Uterus (tissue), 4 donors: ENCODE results near the gene NKX3-2. TPM values are rescaled to one million over a fixed set of nuclear protein-coding genes. Genes with fewer than 3 reads are reported as not detected.
"Not testable (repeated sequence)": the region's sequence is repeated elsewhere in the genome, so short reads cannot be mapped to it uniquely, and the experiment has no call there.

ENCODE experiments used
- DNase-seq, 2 donors: peaks; one replicate each; pipeline ENCODE4 v3.0.0-alpha.2; 2019 to 2020
- H3K27ac ChIP-seq, 2 donors: fragments of 200-600 bp; sonication (generic); 1 replicate in 1 of 2; 2 replicates in 1 of 2; pipeline ENCODE4 v1.5.1; 2016 to 2018
- H3K27me3 ChIP-seq, 2 donors: fragments of 200-600 bp; sonication (generic); one replicate each; pipeline ENCODE4 v1.5.1; 2018 to 2019; ENCODE audit warnings: control low read depth in 1 of 2
- H3K36me3 ChIP-seq, 2 donors: fragments of 200-600 bp; sonication (generic); one replicate each; pipeline ENCODE4 v1.5.1; 2019; ENCODE audit warnings: control low read depth in 1 of 2
- H3K4me1 ChIP-seq, 2 donors: fragments of 200-600 bp; sonication (generic); one replicate each; pipeline ENCODE4 v1.5.1; 2018 to 2019; ENCODE audit warnings: control low read depth in 1 of 2
- H3K4me3 ChIP-seq, 2 donors: fragments of 200-600 bp; sonication (generic); 1 replicate in 1 of 2; 2 replicates in 1 of 2; pipeline ENCODE4 v1.5.1; 2018 to 2019; ENCODE audit warnings: mild to moderate bottlenecking in 1 of 2
- H3K9me3 ChIP-seq, 2 donors: fragments of 200-600 bp; sonication (generic); one replicate each; pipeline ENCODE4 v1.5.1; 2019; ENCODE audit warnings: control low read depth in 1 of 2
- CTCF ChIP-seq, 4 experiments: fragments of 200-600 bp in 2 of 4; fragments of 450-650 bp in 2 of 4; sonication (generic) in 2 of 4; IDR thresholded peaks; one replicate each; pipeline ENCODE4 v1.5.1; 2016 to 2019; ENCODE audit warnings: antibody characterized with exemption in 4 of 4, mild to moderate bottlenecking in 2 of 4, moderate library complexity in 1 of 4
- POLR2A ChIP-seq, 2 donors: fragments of 450-650 bp; IDR thresholded peaks; one replicate each; pipeline ENCODE4 v1.6.1; 2016; ENCODE audit warnings: antibody characterized with exemption in 2 of 2, mild to moderate bottlenecking in 1 of 2, moderate library complexity in 1 of 2
- intact Hi-C: fragments of 100-400 bp; cut with DNase I; formaldehyde crosslinking; loops from one replicate; pipeline ENCODE4 v1.15.1; 2023; ENCODE audit warnings: low total_unique reads
- total RNA-seq, 4 donors: library from RNA; depleted of rRNA in 3 of 4; stranded (reverse); fragments of >200 nt in 3 of 4; gene quantifications; one replicate each; pipeline versions ENCODE4 v1.1.0 to v1.2.4, GENCODE V29; 2014 to 2023
- donor health status: DM: yes; HTN: yes; CAD: no.

Gene NKX3-2
- total RNA-seq, 4 donors from 2014 or later = 0.62 to 1.2 TPM; not detected in 2

GRCh38 chr4:13561673-13562072, 17.4 kb upstream of the NKX3-2 start:
- no peak for TF ChIP-seq POLR2A (IDR thresholded peaks at IDR 0.05)
- TF ChIP-seq CTCF (IDR thresholded peaks at IDR 0.05) = no peak
- no peak for DNase-seq
- intact Hi-C loops = no loop called here

GRCh38 chr4:13560111-13560510, 15.8 kb upstream of the NKX3-2 start:
- H3K27me3 ChIP-seq, DNase-seq, intact Hi-C loops, H3K36me3 ChIP-seq, H3K9me3 ChIP-seq, H3K4me1 ChIP-seq, H3K27ac ChIP-seq, H3K4me3 ChIP-seq: not testable (repeated sequence)

More at GRCh38 chr4:13561673-13562072, 17.4 kb upstream of the NKX3-2 start:
- Histone ChIP-seq H3K4me3 (no peak overlapping the region), H3K9me3 (no peaks in the 10 kb centered on the region), H3K36me3 (no peaks in the 10 kb centered on the region), H3K27me3 (no peaks in the 10 kb centered on the region), H3K27ac (no peak overlapping the region), H3K4me1 (no peaks in the 10 kb centered on the region)

GRCh38 chr4:13559413-13559812, 15.1 kb upstream of the NKX3-2 start:
- no peaks in the 10 kb centered on the region for H3K27me3 ChIP-seq
- no peaks in the 10 kb centered on the region for H3K36me3 ChIP-seq
- TF ChIP-seq POLR2A (IDR thresholded peaks at IDR 0.05) (no peak), CTCF (IDR thresholded peaks at IDR 0.05) (no peak)
- no peak overlapping the region for H3K4me3 ChIP-seq
- intact Hi-C loops = no loop called here
- H3K9me3 ChIP-seq = no peaks in the 10 kb centered on the region
- no peaks in the 10 kb centered on the region for H3K4me1 ChIP-seq
- no peak overlapping the region for H3K27ac ChIP-seq
- no peak for DNase-seq

GRCh38 chr4:13558881-13559280, 14.6 kb upstream of the NKX3-2 start:
- no peak for TF ChIP-seq POLR2A (IDR thresholded peaks at IDR 0.05)
- TF ChIP-seq CTCF (IDR thresholded peaks at IDR 0.05) = no peak
- intact Hi-C loops = no loop called here
- no peak overlapping the region for H3K4me3 ChIP-seq
- no peaks in the 10 kb centered on the region for H3K9me3 ChIP-seq
- no peaks in the 10 kb centered on the region for H3K36me3 ChIP-seq
- no peak for DNase-seq
- H3K27ac ChIP-seq = no peak overlapping the region
- no peaks in the 10 kb centered on the region for H3K27me3 ChIP-seq
- no peaks in the 10 kb centered on the region for H3K4me1 ChIP-seq

GRCh38 chr4:13555325-13555724, 11.0 kb upstream of the NKX3-2 start:
- H3K4me3 ChIP-seq = no peak overlapping the region
- no peaks in the 10 kb centered on the region for H3K9me3 ChIP-seq
- H3K36me3 ChIP-seq = no peaks in the 10 kb centered on the region
- intact Hi-C loops = no loop called here
- peaks cover 0 to 4% of the 10 kb centered on the region in 2 donors for H3K27me3 ChIP-seq
- TF ChIP-seq POLR2A (IDR thresholded peaks at IDR 0.05) = no peak
- no peak for TF ChIP-seq CTCF (IDR thresholded peaks at IDR 0.05)
- H3K4me1 ChIP-seq = no peaks in the 10 kb centered on the region
- no peak overlapping the region for H3K27ac ChIP-seq
- no peak for DNase-seq

GRCh38 chr4:13553081-13553480, 8.8 kb upstream of the NKX3-2 start:
- DNase-seq = no peak
- H3K36me3 ChIP-seq = no peaks in the 10 kb centered on the region
- H3K4me3 ChIP-seq = no peak overlapping the region
- H3K9me3 ChIP-seq = no peaks in the 10 kb centered on the region
- no peak overlapping the region for H3K27ac ChIP-seq
- TF ChIP-seq CTCF (IDR thresholded peaks at IDR 0.05) (no peak), POLR2A (IDR thresholded peaks at IDR 0.05) (no peak)
- intact Hi-C loops = no loop called here
- H3K4me1 ChIP-seq = no peaks in the 10 kb centered on the region
- peaks cover 5 to 15% of the 10 kb centered on the region in 2 donors for H3K27me3 ChIP-seq
